MCF 10A (cell line): ENCODE measurements around the gene VASN. TPM values are rescaled to one million over a fixed set of nuclear protein-coding genes. Genes with fewer than 3 reads are reported as not detected.
"Not testable (repeated sequence)": the region's sequence is repeated elsewhere in the genome, so short reads cannot be mapped to it uniquely, and the experiment has no call there.

Source experiments
- BruUV-seq: library from RNA; stranded (reverse); fragments of 400-500 nt; replicated peaks from 2 replicates; lab custom pipeline; 2021; lab: Mats Ljungman, UMichigan
- CTCF ChIA-PET: fragments of 300-600 bp; sonication (Branson Sonifier 250); formaldehyde crosslinking; extraction: SDS; loops from one replicate; lab custom pipeline; 2021; ENCODE audit warnings: antibody characterized with exemption, inconsistent platforms; lab: Yijun Ruan, JAX
- POLR2A ChIA-PET: fragments of 300-600, 350-650 bp; sonication (Branson Sonifier 250); formaldehyde crosslinking; extraction: SDS; loops from one replicate; lab custom pipeline; 2020; ENCODE audit warnings: antibody characterized with exemption, inconsistent platforms; lab: Yijun Ruan, JAX
- DNase-seq: peaks from one replicate; pipeline ENCODE4 v3.0.0-alpha.2; 2018; ENCODE audit not compliant: unreplicated experiment
- H3K27ac Mint-ChIP-seq: one replicate; pipeline ENCODE4 v1.8.0; 2022; ENCODE audit warnings: mild to moderate bottlenecking, low read depth, mixed read lengths; ENCODE audit not compliant: unreplicated experiment
- H3K27me3 Mint-ChIP-seq: one replicate; pipeline ENCODE4 v1.8.0; 2022; ENCODE audit warnings: mixed read lengths; ENCODE audit not compliant: insufficient read depth, unreplicated experiment
- H3K36me3 Mint-ChIP-seq: one replicate; pipeline ENCODE4 v1.8.0; 2022; ENCODE audit warnings: mild to moderate bottlenecking, moderate library complexity, mixed read lengths; ENCODE audit not compliant: insufficient read depth, unreplicated experiment
- H3K4me1 Mint-ChIP-seq: one replicate; pipeline ENCODE4 v1.8.0; 2022; ENCODE audit warnings: mixed read lengths; ENCODE audit not compliant: insufficient read depth, unreplicated experiment
- H3K4me3 Mint-ChIP-seq: one replicate; pipeline ENCODE4 v1.8.0; 2022; ENCODE audit warnings: mild to moderate bottlenecking, moderate library complexity, mixed read lengths; ENCODE audit not compliant: unreplicated experiment
- H3K9me3 Mint-ChIP-seq: one replicate; pipeline ENCODE4 v1.8.0; 2022; ENCODE audit warnings: mixed read lengths; ENCODE audit not compliant: unreplicated experiment
- CTCF ChIP-seq: fragments of 200-600 bp; IDR thresholded peaks from one replicate; pipeline ENCODE4 v1.8.0; 2022; ENCODE audit warnings: antibody characterized with exemption, mild to moderate bottlenecking; ENCODE audit not compliant: unreplicated experiment
- intact Hi-C: fragments of 100-400 bp; cut with micrococcal nuclease; formaldehyde crosslinking; loops from 2 replicates; pipeline ENCODE4 v1.14.1; 2022
- total RNA-seq: library from RNA; stranded (reverse); gene quantifications from 2 replicates; pipeline ENCODE4 v1.2.3, GENCODE V29; 2022

Gene VASN
- total RNA-seq, 1 experiment from 2014 or later = 4.0 TPM

GRCh38 chr16:4330277-4330874, 41.3 kb upstream of the VASN start:
- no peak overlapping the region for H3K27ac Mint-ChIP-seq
- no peaks in the 10 kb centered on the region for H3K27me3 Mint-ChIP-seq
- peak; percentile 98 for TF ChIP-seq CTCF
- H3K4me3 Mint-ChIP-seq = no peak overlapping the region
- peaks cover 15% of the 10 kb centered on the region for H3K36me3 Mint-ChIP-seq
- peak; percentile 76 for DNase-seq
- no peaks in the 10 kb centered on the region for H3K4me1 Mint-ChIP-seq
- CTCF ChIA-PET = interaction anchor here (0.6 to 6.2 kb wide), 18 partner anchors 9 to 551 kb away, joined by 3 to 94 read pairs (median 4); no protein-coding TSS in a partner anchor
- POLR2A ChIA-PET = interaction anchor here (0.8 to 1.4 kb wide), 7 partner anchors 9 to 76 kb away, joined by 3 to 6 read pairs (median 4); partner anchors contain the start of gene TFAP4
- H3K9me3 Mint-ChIP-seq = no peaks in the 10 kb centered on the region
- no TSS peak for BruUV-seq
- intact Hi-C loops = loop anchor here (1.0 to 5.0 kb wide), 6 partner anchors 21 to 348 kb away; no protein-coding TSS in a partner anchor

- ChIA-PET POLR2A (interaction anchor here (0.6 kb wide), 1 partner anchor 76 kb away, joined by 3 read pairs; no protein-coding TSS in a partner anchor), CTCF (interaction anchor here (0.6 to 6.2 kb wide), 11 partner anchors 10 to 350 kb away, joined by 3 to 94 read pairs (median 8); no protein-coding TSS in a partner anchor)
- DNase-seq = no peak
- BruUV-seq = no TSS peak
- Mint-ChIP-seq H3K9me3 (no peaks in the 10 kb centered on the region), H3K4me3 (no peak overlapping the region), H3K27ac (no peak overlapping the region), H3K4me1 (no peaks in the 10 kb centered on the region), H3K27me3 (no peaks in the 10 kb centered on the region), H3K36me3 (peaks cover 29% of the 10 kb centered on the region)
- no peak for TF ChIP-seq CTCF
- intact Hi-C loops = loop anchor here (5.0 kb wide), 1 partner anchor 80 kb away; no protein-coding TSS in a partner anchor
These were observed 39.6 kb upstream of the VASN start for GRCh38 chr16:4332083-4332482.

GRCh38 chr16:4332623-4333307, 38.9 kb upstream of the VASN start:
- H3K4me1 Mint-ChIP-seq = no peaks in the 10 kb centered on the region
- ChIA-PET CTCF (interaction anchor here (0.6 to 6.2 kb wide), 11 partner anchors 9 to 350 kb away, joined by 3 to 94 read pairs (median 6); no protein-coding TSS in a partner anchor), POLR2A (no interaction called here)
- intact Hi-C loops = loop anchor here (5.0 kb wide), 1 partner anchor 80 kb away; no protein-coding TSS in a partner anchor
- H3K4me3 Mint-ChIP-seq = no peak overlapping the region
- peaks cover 34% of the 10 kb centered on the region for H3K36me3 Mint-ChIP-seq
- H3K9me3 Mint-ChIP-seq = no peaks in the 10 kb centered on the region
- H3K27me3 Mint-ChIP-seq = no peaks in the 10 kb centered on the region
- H3K27ac Mint-ChIP-seq = no peak overlapping the region
- DNase-seq = no peak
- BruUV-seq = no TSS peak
- no peak for TF ChIP-seq CTCF

- ChIA-PET CTCF (interaction anchor here (0.6 to 6.2 kb wide), 5 partner anchors 9 to 79 kb away, joined by 3 to 94 read pairs (median 13); no protein-coding TSS in a partner anchor), POLR2A (no interaction called here)
- Mint-ChIP-seq H3K27ac (no peak overlapping the region), H3K9me3 (no peaks in the 10 kb centered on the region), H3K4me3 (no peak overlapping the region), H3K4me1 (no peaks in the 10 kb centered on the region), H3K27me3 (no peaks in the 10 kb centered on the region), H3K36me3 (peaks cover 37% of the 10 kb centered on the region)
- intact Hi-C loops = loop anchor here (5.0 kb wide), 1 partner anchor 81 kb away; no protein-coding TSS in a partner anchor
- no peak for DNase-seq
- no TSS peak for BruUV-seq
- no peak for TF ChIP-seq CTCF
These were observed 38.4 kb upstream of the VASN start for GRCh38 chr16:4333308-4333638.

GRCh38 chr16:4333714-4334113, 37.9 kb upstream of the VASN start:
- DNase-seq, H3K9me3 Mint-ChIP-seq, H3K4me1 Mint-ChIP-seq, H3K4me3 Mint-ChIP-seq, H3K27me3 Mint-ChIP-seq, BruUV-seq, H3K27ac Mint-ChIP-seq, POLR2A ChIA-PET: not testable (repeated sequence)
- intact Hi-C loops = loop anchor here (5.0 kb wide), 1 partner anchor 81 kb away; no protein-coding TSS in a partner anchor
- CTCF ChIA-PET = interaction anchor here (1.6 to 6.2 kb wide), 3 partner anchors 44 to 80 kb away, joined by 5 to 94 read pairs (median 13); no protein-coding TSS in a partner anchor
- peaks cover 41% of the 10 kb centered on the region for H3K36me3 Mint-ChIP-seq
